AG04450 (cell line): ENCODE results near the gene LCE3C. TPM values are rescaled to one million over a fixed set of nuclear protein-coding genes. Genes with fewer than 3 reads are reported as not detected.

Experiments
- CTCF ChIA-PET: fragments of 300-600, 350-600 bp; formaldehyde crosslinking; extraction: SDS; loops from one replicate; lab custom pipeline; 2022; ENCODE audit warnings: antibody characterized with exemption, inconsistent platforms; lab: Charles Lee
- POLR2A ChIA-PET: fragments of 350-600 bp; formaldehyde crosslinking; extraction: SDS; loops from one replicate; lab custom pipeline; 2021; ENCODE audit warnings: antibody characterized with exemption, inconsistent platforms; lab: Yijun Ruan, JAX
- DNase-seq: peaks from one replicate; pipeline ENCODE4 v3.0.0-alpha.2; 2011; ENCODE audit warnings: low read depth, low spot score
- H3K27ac ChIP-seq: one replicate; pipeline ENCODE4 v1.5.1; 2012; ENCODE audit warnings: low read depth, low read length, control low read depth
- H3K27me3 ChIP-seq: one replicate; pipeline ENCODE4 v1.6.0; 2012; ENCODE audit warnings: low read length; ENCODE audit not compliant: control insufficient read depth, insufficient read depth
- H3K4me3 ChIP-seq: 2 replicates; pipeline ENCODE4 v1.5.1; 2011; ENCODE audit warnings: mild to moderate bottlenecking, low read depth, low read length, control low read depth
- H3K9me3 ChIP-seq: 2 replicates; pipeline ENCODE4 v1.5.1; 2012; ENCODE audit warnings: low read length; ENCODE audit not compliant: control insufficient read depth, insufficient read depth
- polyA plus RNA-seq: library from polyadenylated mRNA; depleted of rRNA; stranded (reverse); fragments of >200 nt; gene quantifications from 2 replicates; pipeline ENCODE4 v1.2.3, GENCODE V29; 2011; rRNA removed
- small RNA-seq: library from RNA; depleted of rRNA; stranded (forward); fragments of <200 nt; gene quantifications from one replicate; pipeline ENCODE3, GENCODE V24; 2012; ENCODE audit warnings: low read depth; ENCODE audit not compliant: insufficient read length
- TF ChIP-seq, protein P1 (sequence below): IDR thresholded peaks from 2 replicates; pipeline ENCODE4 v1.5.1; 2011; ENCODE audit warnings: low read depth, low read length, control low read depth, inconsistent platforms

The LCE3C gene
- polyA plus RNA-seq, 1 experiment = not detected

DNA sequence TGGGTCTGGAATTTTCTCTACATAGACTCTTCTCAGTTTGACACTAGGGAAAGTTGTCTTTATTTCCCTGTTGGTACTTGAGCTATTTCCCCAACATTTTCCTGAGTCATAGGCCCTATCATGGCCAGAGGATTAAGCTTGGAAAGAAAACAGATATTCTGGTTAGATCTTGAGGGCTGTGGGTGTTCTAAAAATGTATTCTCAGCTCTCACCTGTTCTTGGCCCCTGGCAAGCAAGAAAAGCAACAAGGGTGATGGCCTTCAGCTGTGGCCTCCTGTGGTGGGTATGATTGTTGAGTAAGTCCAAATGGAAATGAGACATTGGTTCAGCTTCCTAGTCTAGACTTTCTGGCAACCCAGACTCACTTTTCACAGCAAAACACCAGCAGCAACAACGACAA is 40.3 kb downstream of the LCE3C start:
- DNase-seq = no peak
- Histone ChIP-seq H3K9me3 (peaks cover 5% of the 10 kb centered on the region), H3K27ac (no peak overlapping the region), H3K4me3 (no peak overlapping the region), H3K27me3 (no peaks in the 10 kb centered on the region)
- ChIA-PET POLR2A (no interaction called here), CTCF (no interaction called here)
- TF ChIP-seq, protein P1, sequence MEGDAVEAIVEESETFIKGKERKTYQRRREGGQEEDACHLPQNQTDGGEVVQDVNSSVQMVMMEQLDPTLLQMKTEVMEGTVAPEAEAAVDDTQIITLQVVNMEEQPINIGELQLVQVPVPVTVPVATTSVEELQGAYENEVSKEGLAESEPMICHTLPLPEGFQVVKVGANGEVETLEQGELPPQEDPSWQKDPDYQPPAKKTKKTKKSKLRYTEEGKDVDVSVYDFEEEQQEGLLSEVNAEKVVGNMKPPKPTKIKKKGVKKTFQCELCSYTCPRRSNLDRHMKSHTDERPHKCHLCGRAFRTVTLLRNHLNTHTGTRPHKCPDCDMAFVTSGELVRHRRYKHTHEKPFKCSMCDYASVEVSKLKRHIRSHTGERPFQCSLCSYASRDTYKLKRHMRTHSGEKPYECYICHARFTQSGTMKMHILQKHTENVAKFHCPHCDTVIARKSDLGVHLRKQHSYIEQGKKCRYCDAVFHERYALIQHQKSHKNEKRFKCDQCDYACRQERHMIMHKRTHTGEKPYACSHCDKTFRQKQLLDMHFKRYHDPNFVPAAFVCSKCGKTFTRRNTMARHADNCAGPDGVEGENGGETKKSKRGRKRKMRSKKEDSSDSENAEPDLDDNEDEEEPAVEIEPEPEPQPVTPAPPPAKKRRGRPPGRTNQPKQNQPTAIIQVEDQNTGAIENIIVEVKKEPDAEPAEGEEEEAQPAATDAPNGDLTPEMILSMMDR = no peak

DNA sequence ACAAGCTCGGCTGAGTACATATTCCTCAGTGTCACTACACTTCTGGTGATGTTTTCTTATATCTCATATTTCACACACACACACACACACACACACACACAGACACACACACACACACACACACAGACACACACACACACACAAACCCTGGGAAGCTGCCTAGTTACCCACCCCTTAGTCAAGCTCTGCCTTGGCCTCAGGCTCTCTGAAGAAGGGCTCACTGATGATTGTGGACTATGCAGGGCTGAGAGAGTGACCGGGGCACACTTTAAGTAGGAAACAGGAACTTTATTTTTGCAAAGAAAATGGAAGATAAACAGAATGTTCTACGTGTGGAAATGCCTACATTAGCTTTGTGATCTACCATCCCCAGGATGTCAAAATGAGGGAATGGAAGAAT is 43.9 kb downstream of the LCE3C start:
- ChIA-PET POLR2A (no interaction called here), CTCF (no interaction called here)
- H3K27ac ChIP-seq = no peak overlapping the region
- H3K4me3 ChIP-seq = no peak overlapping the region
- peaks cover 10% of the 10 kb centered on the region for H3K9me3 ChIP-seq
- TF ChIP-seq, protein P1 = no peak
- H3K27me3 ChIP-seq = no peaks in the 10 kb centered on the region
- no peak for DNase-seq

DNA sequence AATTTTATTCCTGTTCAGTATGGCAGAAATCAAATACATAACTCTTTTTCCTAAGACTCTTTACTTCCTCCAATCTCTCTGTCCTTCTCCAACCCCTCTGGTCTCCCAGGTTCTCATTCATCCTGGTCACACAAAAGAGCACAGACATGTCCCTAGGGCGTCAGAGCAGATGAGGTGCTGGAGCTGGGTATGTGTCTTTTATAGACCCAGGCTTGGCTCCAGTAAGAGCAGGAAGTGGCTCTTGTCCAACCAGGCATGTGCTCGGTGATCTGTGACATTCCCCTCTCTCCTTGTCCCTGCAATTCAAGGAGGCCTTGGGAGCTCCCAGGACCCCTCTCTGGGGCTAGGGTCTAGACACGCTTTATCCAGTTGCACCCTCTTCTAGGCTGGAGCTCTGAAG is 45.1 kb downstream of the LCE3C start:
- no peak for DNase-seq

DNA sequence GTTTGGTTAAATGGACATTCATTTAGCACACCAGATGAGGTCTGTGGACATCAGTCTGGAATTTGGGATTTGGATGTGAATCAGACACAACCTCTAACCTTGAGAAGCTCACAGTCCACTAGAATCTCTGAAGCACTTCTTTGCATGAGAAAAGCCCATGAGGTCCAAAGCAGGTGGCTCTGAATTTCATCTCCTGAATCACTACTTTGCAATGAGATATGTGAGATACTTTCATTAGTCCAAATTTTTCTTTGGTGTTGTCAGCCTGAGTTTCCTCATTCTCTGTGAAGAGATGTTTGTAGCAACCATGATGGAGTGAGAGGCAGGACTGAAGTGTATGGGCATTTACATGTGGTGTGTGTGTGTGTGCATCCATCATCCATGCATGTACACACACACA is 46.6 kb downstream of the LCE3C start:
- H3K27ac ChIP-seq = no peak overlapping the region
- DNase-seq = no peak
- no peaks in the 10 kb centered on the region for H3K27me3 ChIP-seq
- peaks cover 10% of the 10 kb centered on the region for H3K9me3 ChIP-seq
- H3K4me3 ChIP-seq = no peak overlapping the region
- TF ChIP-seq, protein P1 = no peak
- CTCF ChIA-PET = no interaction called here
- POLR2A ChIA-PET = no interaction called here

More for the DNA sequence above, 45.1 kb downstream of the LCE3C start:
- Histone ChIP-seq H3K27me3 (no peaks in the 10 kb centered on the region), H3K9me3 (peaks cover 10% of the 10 kb centered on the region), H3K27ac (no peak overlapping the region), H3K4me3 (no peak overlapping the region)
- ChIA-PET CTCF (no interaction called here), POLR2A (no interaction called here)
- TF ChIP-seq, protein P1 = no peak

Small RNA genes lying within 50 kb of the gene (small RNA-seq; reads per million reads assigned to genes)
- gene LCE3A (not detected), gene LCE3B (not detected)

Other genes starting within 250 kb of the LCE3C start
- gene FLG2, start 240.2 kb upstream of the LCE3C start, polyA plus RNA-seq = not detected in 2 replicates
- gene CRNN, start 186.0 kb upstream of the LCE3C start, polyA plus RNA-seq = not detected in 2 replicates
- gene LCE5A, start 89.4 kb upstream of the LCE3C start, polyA plus RNA-seq = not detected in 2 replicates
- not detected in 2 replicates for gene CRCT1, start 85.8 kb upstream of the LCE3C start, polyA plus RNA-seq
- not detected in 2 replicates for gene LCE3E, start 33.5 kb upstream of the LCE3C start, polyA plus RNA-seq
- not detected in 2 replicates for gene LCE3D, start 19.7 kb upstream of the LCE3C start, polyA plus RNA-seq
- not detected in 2 replicates for gene LCE3B, start 13.6 kb downstream of the LCE3C start, polyA plus RNA-seq
- not detected in 2 replicates for gene LCE3A, start 22.9 kb downstream of the LCE3C start, polyA plus RNA-seq
- not detected in 2 replicates for gene LCE2D, start 63.1 kb downstream of the LCE3C start, polyA plus RNA-seq
- not detected in 2 replicates for gene LCE2C, start 75.0 kb downstream of the LCE3C start, polyA plus RNA-seq
- not detected in 2 replicates for gene LCE2B, start 85.9 kb downstream of the LCE3C start, polyA plus RNA-seq
- not detected in 2 replicates for gene LCE2A, start 98.1 kb downstream of the LCE3C start, polyA plus RNA-seq
- not detected in 2 replicates for gene LCE4A, start 107.9 kb downstream of the LCE3C start, polyA plus RNA-seq
- gene KPRP, start 157.8 kb downstream of the LCE3C start, polyA plus RNA-seq = not detected in 2 replicates
- gene LCE1F, start 174.9 kb downstream of the LCE3C start, polyA plus RNA-seq = not detected in 2 replicates
- not detected in 2 replicates for gene LCE1E, start 186.0 kb downstream of the LCE3C start, polyA plus RNA-seq
- not detected in 2 replicates for gene LCE1D, start 196.5 kb downstream of the LCE3C start, polyA plus RNA-seq
- not detected in 2 replicates for gene LCE1C, start 206.4 kb downstream of the LCE3C start, polyA plus RNA-seq
- gene LCE1B, start 211.7 kb downstream of the LCE3C start, polyA plus RNA-seq = not detected in 2 replicates
- not detected in 2 replicates for gene LCE1A, start 227.2 kb downstream of the LCE3C start, polyA plus RNA-seq
- gene LCE6A, start 242.6 kb downstream of the LCE3C start, polyA plus RNA-seq = not detected in 2 replicates